K562 (cell line): Measurements from ENCODE around the gene CCDC136. TPM values are rescaled to one million over a fixed set of nuclear protein-coding genes. Genes with fewer than 3 reads are reported as not detected.

Source experiments
- ARID1B ChIP-seq: fragments of 450-650 bp; IDR thresholded peaks from 2 replicates; pipeline ENCODE4 v1.6.1; 2016; ENCODE audit warnings: antibody characterized with exemption, mild to moderate bottlenecking, inconsistent platforms
- ATF3 ChIP-seq, 2 experiments: fragments of 450-650 bp in 1 of 2; sonication (generic) in 1 of 2; formaldehyde crosslinking in 1 of 2; IDR thresholded peaks in 1 of 2; conservative IDR thresholded peaks in 1 of 2; 2 replicates each; pipeline versions ENCODE4 v1.6.1 to v1.8.1; 2016 to 2023; ENCODE audit warnings: mild to moderate bottlenecking in 2 of 2, moderate library complexity in 2 of 2, inconsistent platforms in 1 of 2, missing genetic modification reagents in 1 of 2
- CBX3 ChIP-seq, 2 experiments: IDR thresholded peaks; 1 replicate in 1 of 2; 2 replicates in 1 of 2; pipeline ENCODE4 v1.6.1; 2012; ENCODE audit warnings: inconsistent platforms in 2 of 2, low read length in 2 of 2, borderline replicate concordance in 1 of 2, control low read depth in 1 of 2
- ETS1 ChIP-seq: conservative IDR thresholded peaks from 2 replicates; pipeline ENCODE4 v1.6.1; 2011; ENCODE audit warnings: low read depth, mild to moderate bottlenecking, low read length; ENCODE audit not compliant: control insufficient read depth
- FOSL1 ChIP-seq: fragments of 200-800 bp; sonication (Bioruptor generic); conservative IDR thresholded peaks from 2 replicates; pipeline ENCODE4 v1.6.1; 2016; ENCODE audit warnings: missing genetic modification characterization, missing compliant biosample characterization
- GTF2F1 ChIP-seq: IDR thresholded peaks from 2 replicates; pipeline ENCODE4 v1.6.1; 2011; ENCODE audit warnings: low read depth, low read length, improper control_type of control experiment
- MLLT1 ChIP-seq, 2 experiments: fragments of 450-650 bp; IDR thresholded peaks; 2 replicates each; pipeline ENCODE4 v1.6.1; 2016
- PHF8 ChIP-seq: fragments of 200-600 bp; sonication (generic); IDR thresholded peaks from 2 replicates; pipeline ENCODE4 v1.6.1; 2012; ENCODE audit warnings: mixed run types, mild to moderate bottlenecking, inconsistent platforms, low read length, moderate library complexity, borderline replicate concordance
- RBBP5 ChIP-seq: fragments of 200-600 bp; sonication (generic); IDR thresholded peaks from 2 replicates; pipeline ENCODE4 v1.6.1; 2012; ENCODE audit warnings: borderline replicate concordance, mild to moderate bottlenecking, low read length, control low read depth, inconsistent platforms; ENCODE audit not compliant: insufficient read depth, poor library complexity, severe bottlenecking
- RBM34 ChIP-seq: fragments of 200-400 bp; formaldehyde crosslinking; IDR thresholded peaks from 2 replicates; pipeline ENCODE4 v1.6.1; 2018; ENCODE audit warnings: low read length, borderline replicate concordance; ENCODE audit not compliant: insufficient read depth
- RCOR1 ChIP-seq, 2 experiments: IDR thresholded peaks; 2 replicates each; pipeline ENCODE4 v1.6.1; 2012; ENCODE audit warnings: low read depth in 2 of 2, low read length in 2 of 2, borderline replicate concordance in 1 of 2, improper control_type of control experiment in 1 of 2
- SMC3 ChIP-seq: conservative IDR thresholded peaks from 2 replicates; pipeline ENCODE4 v1.6.1; 2011; ENCODE audit warnings: low read depth, low read length, improper control_type of control experiment; ENCODE audit not compliant: insufficient read depth
- SNIP1 ChIP-seq: fragments of 450-650 bp; IDR thresholded peaks from 2 replicates; pipeline ENCODE4 v1.7.1; 2017; ENCODE audit warnings: low read depth, mild to moderate bottlenecking
- SRSF1 ChIP-seq: fragments of 200-400 bp; formaldehyde crosslinking; IDR thresholded peaks from 2 replicates; pipeline ENCODE4 v1.6.1; 2017; ENCODE audit warnings: mild to moderate bottlenecking, low read depth, low read length, moderate library complexity
- ZNF143 ChIP-seq: sonication (generic); formaldehyde crosslinking; IDR thresholded peaks from 2 replicates; pipeline ENCODE4 v1.9.0; 2022; ENCODE audit warnings: mild to moderate bottlenecking, missing genetic modification reagents
- ZNF165 ChIP-seq: fragments of 250-450 bp; sonication (Bioruptor Pico); IDR thresholded peaks from 2 replicates; pipeline ENCODE4 v1.4.0; 2020; ENCODE audit warnings: borderline replicate concordance
- ZNF232 ChIP-seq: sonication (generic); formaldehyde crosslinking; IDR thresholded peaks from 2 replicates; pipeline ENCODE4 v1.8.0; 2022; ENCODE audit warnings: mild to moderate bottlenecking, missing genetic modification reagents
- ZNF511 ChIP-seq: sonication (generic); formaldehyde crosslinking; IDR thresholded peaks from 2 replicates; pipeline ENCODE4 v1.8.0; 2022; ENCODE audit warnings: mild to moderate bottlenecking, missing genetic modification reagents
- polyA plus RNA-seq, 8 experiments: library from polyadenylated mRNA; depleted of rRNA in 4 of 8; stranded (reverse) in 5 of 8; unstranded in 3 of 8; fragments of >200 nt; fragmentation: Nextera tagmentation in 2 of 8; fragmentation: Illumina TruSeq in 1 of 8; extraction: Ambion mirVana in 2 of 8; extraction: Trizol in 1 of 8; gene quantifications; 2 replicates each; pipeline versions ENCODE4 v1.2.1 to v1.2.3, GENCODE V29; 2011 to 2014; ENCODE audit warnings: inconsistent platforms in 1 of 8, missing spikeins in 1 of 8
- total RNA-seq, 7 experiments: library from RNA; depleted of rRNA in 6 of 7; stranded (reverse); fragments of >200 nt in 6 of 7; fragmentation: Illumina TruSeq in 2 of 7; extraction: Trizol in 2 of 7; gene quantifications; 2 replicates each; pipeline versions ENCODE4 v1.2.1 to v1.2.3, GENCODE V29; 2011 to 2021; ENCODE audit warnings: low replicate concordance in 1 of 7

The CCDC136 gene
- total and polyA plus RNA-seq, 9 of the 15 experiments (the other 6 are each of a cell fraction or from before 2014, with no cell fraction given) = 2.4 to 40.8 (median 26.5) TPM

- TF ChIP-seq RBBP5 (peak; percentile 86), GTF2F1 (no peak; the same call in 1 of the 2 replicates), RCOR1 (IDR thresholded peaks at IDR 0.05; ENCODE audit: borderline replicate concordance in 1 of 2, low read depth in 2 of 2, low read length in 2 of 2) (no peak), ZNF165 (CRISPR knock-in tag) (no peak), ZNF143 (no peak), MLLT1 (IDR thresholded peaks at IDR 0.05) (peak; percentile 62 to 87; a peak in 2 of 4 replicates), CBX3 (IDR thresholded peaks at IDR 0.05; ENCODE audit: borderline replicate concordance in 1 of 2, low read length in 2 of 2) (peak in 1 of 2 experiments; percentile 65; a peak in 2 of 3 replicates), SMC3 (no peak), ETS1 (0 out of 2 replicates have a peak, but pooled peaks have one; percentile 26), RBM34 (no peak), SNIP1 (peak; percentile 83), FOSL1 (tag) (no peak; the same call in 1 of the 2 replicates), ATF3 (IDR thresholded peaks at IDR 0.05) (no peak), ATF3 (CRISPR knock-in tag; conservative IDR thresholded peaks at IDR 0.05) (no peak), SRSF1 (no peak), PHF8 (peak; percentile 58; the same call in 1 of the 2 replicates), ZNF232 (CRISPR knock-in tag) (0 out of 2 replicates have a peak, but pooled peaks have one; percentile 23), ZNF511 (CRISPR knock-in tag) (peak; percentile 87), ARID1B (no peak)
Observed at GRCh38 chr7:128830231-128831177, 38.7 kb downstream of the CCDC136 start, which contains the start of gene FLNC (continued).
